ENCODE data around the gene ZFYVE9. TPM values are rescaled to one million over a fixed set of nuclear protein-coding genes. Genes with fewer than 3 reads are reported as not detected.

The ZFYVE9 gene
- total and polyA plus RNA-seq, 11 donors: 3.6 to 19.2 (median 16.7) TPM

DNA sequence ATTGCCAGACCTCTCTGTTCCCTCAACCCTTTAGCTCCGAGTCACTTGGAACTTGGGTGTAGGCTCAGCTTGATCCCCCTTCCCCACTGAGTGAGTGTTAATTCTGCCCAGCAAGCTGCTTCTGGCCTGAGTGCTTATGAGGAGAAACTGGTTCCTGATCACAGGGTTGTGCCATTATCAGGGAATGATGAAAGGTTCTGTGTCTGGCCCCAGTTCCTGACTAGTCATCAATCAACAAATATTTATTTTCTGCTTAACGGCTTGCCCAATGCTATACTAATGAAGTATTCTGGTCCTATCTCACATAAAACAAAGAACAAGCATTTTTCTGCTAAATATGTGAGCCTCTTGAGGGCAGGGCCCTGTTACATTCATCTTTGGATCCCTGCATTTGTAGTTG is 203.4 kb downstream of the ZFYVE9 start:
- 85 to 96% (median 88%) methylated on average over 2 of the region's 2 CpGs for WGBS, 4 donors
- Histone ChIP-seq H3K27ac (no peak overlapping the region), H3K9me3 (no peaks in the 10 kb centered on the region), H3K27me3 (no peaks in the 10 kb centered on the region), H3K4me3 (no peak overlapping the region), H3K36me3 (peaks cover 0 to 51% (median 6%) of the 10 kb centered on the region in 9 donors), H3K4me1 (peaks cover 0 to 5% (median 0%) of the 10 kb centered on the region in 12 donors)
- TF ChIP-seq CTCF (IDR thresholded peaks at IDR 0.05) (no peak), POLR2A (IDR thresholded peaks at IDR 0.05) (no peak)
- no peak for DNase-seq
- intact Hi-C loops (cut with DNase I): loop anchor here in 1 of 10 donors (5.0 kb wide), 1 partner anchor 218 kb away; no protein-coding TSS in a partner anchor
- ATAC-seq: no peak

DNA sequence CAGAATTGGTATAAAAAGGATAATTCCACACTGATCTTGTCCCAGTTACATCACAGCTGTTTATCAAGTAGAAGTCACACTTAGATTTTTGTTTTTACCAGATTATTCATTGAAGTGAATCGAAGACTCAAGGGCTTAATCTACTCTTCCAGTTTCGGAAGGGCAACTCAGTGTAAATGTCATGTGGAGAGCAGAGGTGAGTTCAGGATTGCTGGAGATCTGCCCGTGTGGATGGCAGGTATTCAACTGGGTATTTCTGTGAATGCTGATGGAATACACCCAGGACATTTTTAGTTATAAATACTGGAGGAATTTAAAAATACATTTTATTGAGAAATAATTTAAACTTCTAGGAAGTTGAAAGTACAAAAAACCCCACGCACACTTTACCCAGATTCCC is 204.8 kb downstream of the ZFYVE9 start:
- Histone ChIP-seq H3K27ac (no peak overlapping the region), H3K27me3 (no peaks in the 10 kb centered on the region), H3K9me3 (no peaks in the 10 kb centered on the region), H3K4me3 (no peak overlapping the region), H3K4me1 (peaks cover 0 to 5% (median 0%) of the 10 kb centered on the region in 12 donors), H3K36me3 (peaks cover 0 to 53% (median 12%) of the 10 kb centered on the region in 9 donors)
- intact Hi-C loops (cut with DNase I): loop anchor here in 1 of 10 donors (5.0 kb wide), 1 partner anchor 219 kb away; no protein-coding TSS in a partner anchor
- WGBS, 4 donors: 66 to 85% (median 75%) methylated on average over 4 of the region's 4 CpGs
- ATAC-seq (no peak), DNase-seq (no peak)
- no peak for TF ChIP-seq CTCF (IDR thresholded peaks at IDR 0.05)
- TF ChIP-seq POLR2A (IDR thresholded peaks at IDR 0.05): no peak

DNA sequence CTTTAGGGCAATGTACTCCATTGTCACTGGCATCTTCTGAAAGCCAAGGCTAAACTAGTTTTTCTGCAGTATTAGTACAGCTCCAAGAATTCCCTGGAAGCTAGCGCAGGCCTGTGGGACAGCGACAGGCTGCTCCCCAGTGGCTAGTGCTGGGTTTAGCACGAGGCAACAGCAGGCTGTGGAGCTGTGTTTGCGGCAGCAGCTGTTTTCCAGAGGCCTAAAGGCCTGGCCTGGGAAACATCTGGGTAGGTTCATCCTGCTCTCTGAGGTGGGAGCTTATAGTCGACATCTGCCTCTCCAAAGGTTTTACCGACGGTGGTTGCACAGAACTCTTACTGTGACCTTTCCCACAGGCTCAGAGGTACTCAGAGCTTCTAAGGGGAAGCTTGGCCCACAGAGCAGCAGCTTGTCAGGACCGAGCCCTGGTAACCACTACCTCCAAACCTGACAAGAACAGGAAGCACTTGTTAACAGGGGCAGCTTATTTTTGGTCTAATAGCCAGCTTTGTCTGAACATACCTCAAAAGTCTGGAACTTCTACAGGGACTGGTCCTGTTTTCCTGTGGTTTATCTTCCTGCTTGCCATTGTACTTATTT is 206.9 kb downstream of the ZFYVE9 start:
- Histone ChIP-seq H3K27ac (no peak overlapping the region), H3K9me3 (no peaks in the 10 kb centered on the region), H3K27me3 (no peaks in the 10 kb centered on the region), H3K4me3 (no peak overlapping the region), H3K36me3 (peaks cover 0 to 72% (median 34%) of the 10 kb centered on the region in 9 donors), H3K4me1 (peaks cover 0 to 5% (median 0%) of the 10 kb centered on the region in 12 donors)
- DNase-seq (peak in 1 of 5 donors; percentile 47), ATAC-seq (peak; percentile 54 to 75 (median 72))
- intact Hi-C loops (cut with DNase I): loop anchor here in 1 of 10 donors (5.0 kb wide), 1 partner anchor 222 kb away; no protein-coding TSS in a partner anchor
- 41 to 54% (median 50%) methylated on average over 8 of the region's 8 CpGs for WGBS, 4 donors
- TF ChIP-seq POLR2A (IDR thresholded peaks at IDR 0.05): no peak
- peak in 8 of 12 donors; percentile 5 to 39 (median 21) for TF ChIP-seq CTCF (IDR thresholded peaks at IDR 0.05)

DNA sequence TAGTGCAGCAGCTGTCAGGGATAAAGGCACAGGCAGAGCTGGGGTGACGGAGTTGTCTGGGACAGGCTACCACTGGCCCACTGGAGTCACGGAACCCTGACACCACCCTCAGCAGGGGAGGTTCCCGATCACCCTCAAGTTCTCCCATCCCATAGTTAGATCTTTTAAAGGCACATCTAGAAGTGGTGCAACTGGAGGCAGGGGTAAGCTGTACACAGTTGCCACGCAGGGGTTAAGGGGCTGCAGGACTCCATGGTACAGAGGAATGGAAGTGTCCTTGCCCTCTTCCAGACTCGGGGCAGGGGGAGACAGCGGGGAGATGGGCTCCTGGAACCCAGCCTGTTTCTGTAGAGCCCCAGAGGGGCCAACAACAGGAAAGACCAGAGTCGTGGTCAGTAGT is 210.8 kb downstream of the ZFYVE9 start:
- WGBS, 4 donors: 77 to 84% (median 81%) methylated on average over 7 of the region's 7 CpGs
- H3K9me3 ChIP-seq: no peaks in the 10 kb centered on the region
- no peaks in the 10 kb centered on the region for H3K27me3 ChIP-seq
- H3K4me1 ChIP-seq: peaks cover 0 to 6% (median 0%) of the 10 kb centered on the region in 12 donors
- intact Hi-C loops (cut with DNase I): no loop called here
- ATAC-seq (peak in 1 of 4 donors; percentile 4), DNase-seq (no peak)
- no peak overlapping the region for H3K4me3 ChIP-seq
- TF ChIP-seq POLR2A (IDR thresholded peaks at IDR 0.05): no peak
- no peak for TF ChIP-seq CTCF (IDR thresholded peaks at IDR 0.05)
- H3K27ac ChIP-seq: no peak overlapping the region
- H3K36me3 ChIP-seq: peaks cover 3 to 86% (median 66%) of the 10 kb centered on the region in 9 donors
